Liver (tissue), 9 donors: ENCODE data around the gene CDC42BPB. TPM values are rescaled to one million over a fixed set of nuclear protein-coding genes. Genes with fewer than 3 reads are reported as not detected.

Experiments
- DNase-seq: peaks from one replicate; pipeline ENCODE4 v3.0.0-alpha.2; 2017; ENCODE audit warnings: low spot score
- H3K27ac ChIP-seq, 2 donors: one replicate each; pipeline ENCODE4 v1.7.0; 2013; ENCODE audit warnings: inconsistent platforms in 2 of 2, low read length in 2 of 2, control low read depth in 1 of 2, low read depth in 1 of 2, mild to moderate bottlenecking in 1 of 2
- H3K27me3 ChIP-seq, 4 donors: one replicate each; pipeline versions ENCODE4 v1.6.1 to v1.7.0; 2013; ENCODE audit warnings: low read length in 3 of 4, inconsistent platforms in 1 of 4, mild to moderate bottlenecking in 1 of 4, moderate library complexity in 1 of 4; ENCODE audit not compliant: control insufficient read depth in 4 of 4, insufficient read depth in 4 of 4
- H3K36me3 ChIP-seq, 4 donors: one replicate each; pipeline versions ENCODE4 v1.6.1 to v1.7.0; 2013; ENCODE audit warnings: low read length in 3 of 4, mild to moderate bottlenecking in 3 of 4, low read depth in 1 of 4, moderate library complexity in 1 of 4; ENCODE audit not compliant: control insufficient read depth in 4 of 4, insufficient read depth in 3 of 4
- H3K4me1 ChIP-seq, 4 donors: one replicate each; pipeline versions ENCODE4 v1.6.1 to v1.7.0; 2013; ENCODE audit warnings: low read length in 3 of 4, mild to moderate bottlenecking in 3 of 4, moderate library complexity in 1 of 4; ENCODE audit not compliant: control insufficient read depth in 4 of 4, insufficient read depth in 4 of 4
- H3K4me3 ChIP-seq, 3 donors: one replicate each; pipeline versions ENCODE4 v1.6.1 to v1.7.0; 2013; ENCODE audit warnings: low read length in 3 of 3, control low read depth in 1 of 3, low read depth in 1 of 3, mild to moderate bottlenecking in 1 of 3
- H3K9ac ChIP-seq, 2 donors: one replicate each; pipeline ENCODE4 v1.7.0; 2013; ENCODE audit warnings: low read length in 2 of 2, mild to moderate bottlenecking in 2 of 2, moderate library complexity in 2 of 2, control low read depth in 1 of 2, low read depth in 1 of 2
- H3K9me3 ChIP-seq, 4 donors: one replicate each; pipeline versions ENCODE4 v1.6.1 to v1.7.0; 2013; ENCODE audit warnings: low read length in 3 of 4; ENCODE audit not compliant: control insufficient read depth in 4 of 4
- EGR1 ChIP-seq, 2 donors: IDR thresholded peaks; 2 replicates each; pipeline ENCODE4 v1.6.1; 2016 to 2018; ENCODE audit warnings: antibody characterized with exemption in 2 of 2, low read depth in 2 of 2
- FOXA1 ChIP-seq: IDR thresholded peaks from 2 replicates; pipeline ENCODE4 v1.6.1; 2016; ENCODE audit warnings: antibody characterized with exemption
- FOXA2 ChIP-seq: IDR thresholded peaks from 2 replicates; pipeline ENCODE4 v1.6.1; 2016; ENCODE audit warnings: antibody characterized with exemption
- GABPA ChIP-seq, 2 donors: IDR thresholded peaks in 1 of 2; conservative IDR thresholded peaks in 1 of 2; 2 replicates each; pipeline ENCODE4 v1.6.1; 2016; ENCODE audit warnings: antibody characterized with exemption in 2 of 2, mild to moderate bottlenecking in 1 of 2, moderate library complexity in 1 of 2
- HNF4A ChIP-seq, 2 donors: conservative IDR thresholded peaks; 2 replicates each; pipeline ENCODE4 v1.6.1; 2016; ENCODE audit warnings: antibody characterized with exemption in 2 of 2, mild to moderate bottlenecking in 2 of 2
- HNF4G ChIP-seq: IDR thresholded peaks from 2 replicates; pipeline ENCODE4 v1.6.1; 2016; ENCODE audit warnings: antibody characterized with exemption
- JUND ChIP-seq, 2 donors: IDR thresholded peaks; 2 replicates each; pipeline ENCODE4 v1.6.1; 2016; ENCODE audit warnings: antibody characterized with exemption in 2 of 2
- NR2F2 ChIP-seq: IDR thresholded peaks from 2 replicates; pipeline ENCODE4 v1.6.1; 2016; ENCODE audit warnings: antibody characterized with exemption
- RAD21 ChIP-seq, 2 donors: IDR thresholded peaks; 2 replicates each; pipeline ENCODE4 v1.6.1; 2016; ENCODE audit warnings: antibody characterized with exemption in 2 of 2, mild to moderate bottlenecking in 2 of 2
- RXRA ChIP-seq, 2 donors: IDR thresholded peaks; 2 replicates each; pipeline ENCODE4 v1.6.1; 2017 to 2018; ENCODE audit warnings: antibody characterized with exemption in 2 of 2, mild to moderate bottlenecking in 1 of 2
- SP1 ChIP-seq: IDR thresholded peaks from 2 replicates; pipeline ENCODE4 v1.6.1; 2018; ENCODE audit warnings: antibody characterized with exemption, mild to moderate bottlenecking
- TAF1 ChIP-seq: conservative IDR thresholded peaks from 2 replicates; pipeline ENCODE4 v1.6.1; 2016; ENCODE audit warnings: antibody characterized with exemption, mild to moderate bottlenecking
- YY1 ChIP-seq: IDR thresholded peaks from 2 replicates; pipeline ENCODE4 v1.6.1; 2016; ENCODE audit warnings: antibody characterized with exemption, mild to moderate bottlenecking
- WGBS: extraction: QIAGEN DNeasy Blood & Tissue Kit; methylation state at CpG from one replicate; pipeline ENCODE4 v1.1.7; 2013; 5-methylcytosine and 5-hydroxymethylcytosine counted together
- polyA plus RNA-seq, 2 donors: library from polyadenylated mRNA; stranded (reverse) in 1 of 2; unstranded in 1 of 2; fragments of 200-250 nt in 1 of 2; fragments of >200 nt in 1 of 2; fragmentation: Nextera tagmentation in 1 of 2; extraction: Ambion mirVana in 1 of 2; gene quantifications; one replicate each; pipeline versions ENCODE4 v1.2.1 to v1.2.3, GENCODE V29; 2013 to 2015
- total RNA-seq, 2 donors: library from RNA; depleted of rRNA; stranded (reverse); fragments of >200 nt; gene quantifications; one replicate each; pipeline ENCODE4 v1.2.3, GENCODE V29; 2014
- TF ChIP-seq, protein P1 (sequence below): IDR thresholded peaks from 2 replicates; pipeline ENCODE4 v1.6.1; 2016; ENCODE audit warnings: antibody characterized with exemption
- TF ChIP-seq, protein P2 (sequence below): IDR thresholded peaks from 2 replicates; pipeline ENCODE4 v1.6.1; 2016; ENCODE audit warnings: antibody characterized with exemption, mild to moderate bottlenecking
- TF ChIP-seq, protein P3 (sequence below): IDR thresholded peaks from 2 replicates; pipeline ENCODE4 v1.6.1; 2016; ENCODE audit warnings: antibody characterized with exemption
- TF ChIP-seq, protein P4 (sequence below): fragments of 150-350 bp; IDR thresholded peaks from 2 replicates; pipeline ENCODE4 v1.5.1; 2017; ENCODE audit warnings: improper control_type of control experiment, low read depth, low read length; ENCODE audit not compliant: missing input control
- TF ChIP-seq, protein P5 (sequence below): IDR thresholded peaks from 2 replicates; pipeline ENCODE4 v1.6.1; 2016; ENCODE audit warnings: antibody characterized with exemption
- donor health status: healthy.
- donor health status: healthy.
- donor health status: healthy.
- donor health status: healthy.
- donor health status: healthy.

Gene CDC42BPB
- total and polyA plus RNA-seq, 4 donors, result 4.1 to 78.7 (median 29.7) TPM

DNA sequence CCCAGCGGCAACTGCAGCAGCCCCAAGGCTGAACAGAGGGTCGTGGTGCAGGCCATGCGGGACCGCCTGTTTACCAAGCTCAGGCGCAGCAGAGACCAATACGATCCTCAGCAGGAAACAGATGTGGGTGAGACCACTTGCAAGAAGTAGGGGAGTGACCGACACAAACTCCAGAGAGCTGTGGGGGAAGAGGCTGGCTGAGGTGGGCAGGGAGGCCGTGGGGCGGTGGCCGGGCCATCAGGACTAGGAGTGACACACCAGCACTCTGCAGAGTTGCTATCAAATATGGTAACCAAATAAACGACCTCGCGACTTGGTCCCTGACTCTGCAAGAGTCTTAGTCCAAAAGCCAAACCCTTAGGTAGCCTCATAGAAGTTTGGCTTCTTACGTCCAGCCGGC is 104.2 kb downstream of the CDC42BPB start:
- DNase-seq, result no peak
- Histone ChIP-seq H3K9me3 (no peaks in the 10 kb centered on the region), H3K27me3 (no peaks in the 10 kb centered on the region), H3K4me1 (peaks cover 0 to 6% (median 3%) of the 10 kb centered on the region in 4 donors), H3K9ac (no peak overlapping the region), H3K27ac (no peak overlapping the region), H3K36me3 (peaks cover 15 to 79% (median 47%) of the 10 kb centered on the region in 4 donors), H3K4me3 (no peak overlapping the region)
- 91% methylated on average over 15 of the region's 15 CpGs for WGBS
- TF ChIP-seq HNF4G, result no peak
- TF ChIP-seq, protein P1, sequence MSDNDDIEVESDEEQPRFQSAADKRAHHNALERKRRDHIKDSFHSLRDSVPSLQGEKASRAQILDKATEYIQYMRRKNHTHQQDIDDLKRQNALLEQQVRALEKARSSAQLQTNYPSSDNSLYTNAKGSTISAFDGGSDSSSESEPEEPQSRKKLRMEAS, result no peak
- TF ChIP-seq, protein P2, sequence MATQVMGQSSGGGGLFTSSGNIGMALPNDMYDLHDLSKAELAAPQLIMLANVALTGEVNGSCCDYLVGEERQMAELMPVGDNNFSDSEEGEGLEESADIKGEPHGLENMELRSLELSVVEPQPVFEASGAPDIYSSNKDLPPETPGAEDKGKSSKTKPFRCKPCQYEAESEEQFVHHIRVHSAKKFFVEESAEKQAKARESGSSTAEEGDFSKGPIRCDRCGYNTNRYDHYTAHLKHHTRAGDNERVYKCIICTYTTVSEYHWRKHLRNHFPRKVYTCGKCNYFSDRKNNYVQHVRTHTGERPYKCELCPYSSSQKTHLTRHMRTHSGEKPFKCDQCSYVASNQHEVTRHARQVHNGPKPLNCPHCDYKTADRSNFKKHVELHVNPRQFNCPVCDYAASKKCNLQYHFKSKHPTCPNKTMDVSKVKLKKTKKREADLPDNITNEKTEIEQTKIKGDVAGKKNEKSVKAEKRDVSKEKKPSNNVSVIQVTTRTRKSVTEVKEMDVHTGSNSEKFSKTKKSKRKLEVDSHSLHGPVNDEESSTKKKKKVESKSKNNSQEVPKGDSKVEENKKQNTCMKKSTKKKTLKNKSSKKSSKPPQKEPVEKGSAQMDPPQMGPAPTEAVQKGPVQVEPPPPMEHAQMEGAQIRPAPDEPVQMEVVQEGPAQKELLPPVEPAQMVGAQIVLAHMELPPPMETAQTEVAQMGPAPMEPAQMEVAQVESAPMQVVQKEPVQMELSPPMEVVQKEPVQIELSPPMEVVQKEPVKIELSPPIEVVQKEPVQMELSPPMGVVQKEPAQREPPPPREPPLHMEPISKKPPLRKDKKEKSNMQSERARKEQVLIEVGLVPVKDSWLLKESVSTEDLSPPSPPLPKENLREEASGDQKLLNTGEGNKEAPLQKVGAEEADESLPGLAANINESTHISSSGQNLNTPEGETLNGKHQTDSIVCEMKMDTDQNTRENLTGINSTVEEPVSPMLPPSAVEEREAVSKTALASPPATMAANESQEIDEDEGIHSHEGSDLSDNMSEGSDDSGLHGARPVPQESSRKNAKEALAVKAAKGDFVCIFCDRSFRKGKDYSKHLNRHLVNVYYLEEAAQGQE, result no peak
- TF ChIP-seq, protein P3, sequence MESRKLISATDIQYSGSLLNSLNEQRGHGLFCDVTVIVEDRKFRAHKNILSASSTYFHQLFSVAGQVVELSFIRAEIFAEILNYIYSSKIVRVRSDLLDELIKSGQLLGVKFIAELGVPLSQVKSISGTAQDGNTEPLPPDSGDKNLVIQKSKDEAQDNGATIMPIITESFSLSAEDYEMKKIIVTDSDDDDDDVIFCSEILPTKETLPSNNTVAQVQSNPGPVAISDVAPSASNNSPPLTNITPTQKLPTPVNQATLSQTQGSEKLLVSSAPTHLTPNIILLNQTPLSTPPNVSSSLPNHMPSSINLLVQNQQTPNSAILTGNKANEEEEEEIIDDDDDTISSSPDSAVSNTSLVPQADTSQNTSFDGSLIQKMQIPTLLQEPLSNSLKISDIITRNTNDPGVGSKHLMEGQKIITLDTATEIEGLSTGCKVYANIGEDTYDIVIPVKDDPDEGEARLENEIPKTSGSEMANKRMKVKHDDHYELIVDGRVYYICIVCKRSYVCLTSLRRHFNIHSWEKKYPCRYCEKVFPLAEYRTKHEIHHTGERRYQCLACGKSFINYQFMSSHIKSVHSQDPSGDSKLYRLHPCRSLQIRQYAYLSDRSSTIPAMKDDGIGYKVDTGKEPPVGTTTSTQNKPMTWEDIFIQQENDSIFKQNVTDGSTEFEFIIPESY, result no peak
- TF ChIP-seq, protein P4, sequence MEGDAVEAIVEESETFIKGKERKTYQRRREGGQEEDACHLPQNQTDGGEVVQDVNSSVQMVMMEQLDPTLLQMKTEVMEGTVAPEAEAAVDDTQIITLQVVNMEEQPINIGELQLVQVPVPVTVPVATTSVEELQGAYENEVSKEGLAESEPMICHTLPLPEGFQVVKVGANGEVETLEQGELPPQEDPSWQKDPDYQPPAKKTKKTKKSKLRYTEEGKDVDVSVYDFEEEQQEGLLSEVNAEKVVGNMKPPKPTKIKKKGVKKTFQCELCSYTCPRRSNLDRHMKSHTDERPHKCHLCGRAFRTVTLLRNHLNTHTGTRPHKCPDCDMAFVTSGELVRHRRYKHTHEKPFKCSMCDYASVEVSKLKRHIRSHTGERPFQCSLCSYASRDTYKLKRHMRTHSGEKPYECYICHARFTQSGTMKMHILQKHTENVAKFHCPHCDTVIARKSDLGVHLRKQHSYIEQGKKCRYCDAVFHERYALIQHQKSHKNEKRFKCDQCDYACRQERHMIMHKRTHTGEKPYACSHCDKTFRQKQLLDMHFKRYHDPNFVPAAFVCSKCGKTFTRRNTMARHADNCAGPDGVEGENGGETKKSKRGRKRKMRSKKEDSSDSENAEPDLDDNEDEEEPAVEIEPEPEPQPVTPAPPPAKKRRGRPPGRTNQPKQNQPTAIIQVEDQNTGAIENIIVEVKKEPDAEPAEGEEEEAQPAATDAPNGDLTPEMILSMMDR, result no peak
- no peak for TF ChIP-seq EGR1 (IDR thresholded peaks at IDR 0.05; ENCODE audit: low read depth in 2 of 2)
- TF ChIP-seq SP1, result no peak
- TF ChIP-seq FOXA1, result no peak
- TF ChIP-seq NR2F2, result no peak

DNA sequence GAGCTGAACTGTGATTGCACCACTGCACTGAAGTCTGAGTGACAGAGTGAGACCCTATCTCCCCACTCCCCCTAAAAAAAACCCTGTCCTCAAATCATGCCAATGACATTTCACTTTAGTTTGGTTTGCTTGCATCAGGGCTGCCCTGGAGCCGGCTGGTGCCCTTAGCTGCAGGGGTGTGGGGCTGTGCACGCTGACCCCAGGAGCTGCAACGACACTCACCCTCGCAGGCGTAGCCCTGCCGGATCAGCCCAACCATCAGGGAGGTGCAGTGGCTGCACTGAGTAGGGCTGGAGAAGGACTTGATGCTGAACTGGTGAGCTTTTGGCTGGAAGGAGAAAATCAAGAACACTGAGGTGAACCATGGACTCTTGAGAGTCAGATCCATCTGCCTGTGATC is 105.1 kb downstream of the CDC42BPB start:
- TF ChIP-seq SP1 (no peak), YY1 (no peak), FOXA2 (no peak), GABPA (IDR thresholded peaks at IDR 0.05 in 1 of 2, conservative IDR thresholded peaks at IDR 0.05 in 1 of 2) (no peak), HNF4A (conservative IDR thresholded peaks at IDR 0.05) (no peak), RXRA (IDR thresholded peaks at IDR 0.05) (no peak), NR2F2 (no peak), RAD21 (IDR thresholded peaks at IDR 0.05) (no peak), TAF1 (no peak), FOXA1 (no peak), JUND (IDR thresholded peaks at IDR 0.05) (no peak), HNF4G (no peak), EGR1 (IDR thresholded peaks at IDR 0.05; ENCODE audit: low read depth in 2 of 2) (no peak)
- TF ChIP-seq, protein P1, result no peak
- TF ChIP-seq, protein P5, sequence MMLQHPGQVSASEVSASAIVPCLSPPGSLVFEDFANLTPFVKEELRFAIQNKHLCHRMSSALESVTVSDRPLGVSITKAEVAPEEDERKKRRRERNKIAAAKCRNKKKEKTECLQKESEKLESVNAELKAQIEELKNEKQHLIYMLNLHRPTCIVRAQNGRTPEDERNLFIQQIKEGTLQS, result no peak
- TF ChIP-seq, protein P2, result no peak
- WGBS, result 96% methylated on average over 6 of the region's 6 CpGs
- H3K9ac ChIP-seq, result no peak overlapping the region
- H3K9me3 ChIP-seq, result no peaks in the 10 kb centered on the region
- H3K27me3 ChIP-seq, result no peaks in the 10 kb centered on the region
- H3K36me3 ChIP-seq, result peaks cover 13 to 77% (median 44%) of the 10 kb centered on the region in 4 donors
- H3K27ac ChIP-seq, result no peak overlapping the region
- no peak for DNase-seq
- H3K4me1 ChIP-seq, result peaks cover 0 to 6% (median 3%) of the 10 kb centered on the region in 4 donors
- H3K4me3 ChIP-seq, result no peak overlapping the region
